GM18870 (cell line): ENCODE results near the gene SLC6A7.

Source experiments
- ATAC-seq: cut with Tn5 transposase; IDR thresholded peaks from one replicate; pipeline ENCODE4 v1.9.1; 2021; ENCODE audit warnings: moderate library complexity; ENCODE audit not compliant: unreplicated experiment

The SLC6A7 gene

GRCh38 chr5:150172145-150172544, 17.7 kb upstream of the SLC6A7 start:
- no peak for ATAC-seq

GRCh38 chr5:150172556-150172955, 17.3 kb upstream of the SLC6A7 start:
- ATAC-seq = no peak

- no peak for ATAC-seq
These were observed 16.7 kb upstream of the SLC6A7 start for GRCh38 chr5:150173161-150173560.

- no peak for ATAC-seq
These were observed 15.6 kb upstream of the SLC6A7 start for GRCh38 chr5:150174285-150174684.

GRCh38 chr5:150175076-150175475, 14.8 kb upstream of the SLC6A7 start:
- ATAC-seq = no peak

GRCh38 chr5:150175536-150175935, 14.3 kb upstream of the SLC6A7 start:
- ATAC-seq = no peak

GRCh38 chr5:150176745-150177477, 13.0 kb upstream of the SLC6A7 start:
- ATAC-seq = no peak

- ATAC-seq = no peak
These were observed 12.1 kb upstream of the SLC6A7 start for GRCh38 chr5:150177721-150178120.

- ATAC-seq = no peak
These were observed 11.6 kb upstream of the SLC6A7 start for GRCh38 chr5:150178262-150178661.

- no peak for ATAC-seq
These were observed 10.7 kb upstream of the SLC6A7 start for GRCh38 chr5:150179019-150179620.

GRCh38 chr5:150180241-150181026, 9.4 kb upstream of the SLC6A7 start:
- ATAC-seq = no peak

- ATAC-seq = no peak
These were observed 8.8 kb upstream of the SLC6A7 start for GRCh38 chr5:150181027-150181426.

- no peak for ATAC-seq
These were observed 7.9 kb upstream of the SLC6A7 start for GRCh38 chr5:150181766-150182545.

- no peak for ATAC-seq
These were observed 7.1 kb upstream of the SLC6A7 start for GRCh38 chr5:150182774-150183173.

- no peak for ATAC-seq
These were observed 6.4 kb upstream of the SLC6A7 start for GRCh38 chr5:150183436-150183835.

GRCh38 chr5:150184006-150184405, 5.9 kb upstream of the SLC6A7 start:
- no peak for ATAC-seq

GRCh38 chr5:150184990-150185912, 4.6 kb upstream of the SLC6A7 start:
- no peak for ATAC-seq

- ATAC-seq = no peak
These were observed 3.7 kb upstream of the SLC6A7 start for GRCh38 chr5:150186137-150186536.

GRCh38 chr5:150186897-150187296, 3.0 kb upstream of the SLC6A7 start:
- no peak for ATAC-seq
